Nephron (organoid): ENCODE results near the gene CNPY3.

Experiments
- H3K27ac Mint-ChIP-seq, 3 experiments: 2 replicates each; pipeline ENCODE4 v1.8.0; 2020; ENCODE audit warnings: mixed read lengths in 3 of 3, mild to moderate bottlenecking in 2 of 3, moderate library complexity in 1 of 3
- H3K27me3 Mint-ChIP-seq: 2 replicates; pipeline ENCODE4 v1.8.0; 2021; ENCODE audit warnings: low read depth, mild to moderate bottlenecking, moderate library complexity, mixed read lengths
- H3K36me3 Mint-ChIP-seq: 2 replicates; pipeline ENCODE4 v1.8.0; 2020; ENCODE audit warnings: low read depth, mixed read lengths
- H3K4me1 Mint-ChIP-seq: 2 replicates; pipeline ENCODE4 v1.8.0; 2020; ENCODE audit warnings: mixed read lengths
- H3K4me3 Mint-ChIP-seq, 3 experiments: 2 replicates each; pipeline ENCODE4 v1.8.0; 2020; ENCODE audit warnings: mild to moderate bottlenecking in 3 of 3, mixed read lengths in 3 of 3, moderate library complexity in 2 of 3
- H3K9me3 Mint-ChIP-seq: 2 replicates; pipeline ENCODE4 v1.8.0; 2020; ENCODE audit warnings: mixed read lengths
- TF ChIP-seq, protein P1 (sequence below), 3 experiments: fragments of 200-600 bp; sonication (generic); IDR thresholded peaks; one replicate each; pipeline ENCODE4 v1.5.0; 2021; ENCODE audit warnings: antibody characterized with exemption in 3 of 3; ENCODE audit not compliant: unreplicated experiment in 3 of 3

The CNPY3 gene

DNA sequence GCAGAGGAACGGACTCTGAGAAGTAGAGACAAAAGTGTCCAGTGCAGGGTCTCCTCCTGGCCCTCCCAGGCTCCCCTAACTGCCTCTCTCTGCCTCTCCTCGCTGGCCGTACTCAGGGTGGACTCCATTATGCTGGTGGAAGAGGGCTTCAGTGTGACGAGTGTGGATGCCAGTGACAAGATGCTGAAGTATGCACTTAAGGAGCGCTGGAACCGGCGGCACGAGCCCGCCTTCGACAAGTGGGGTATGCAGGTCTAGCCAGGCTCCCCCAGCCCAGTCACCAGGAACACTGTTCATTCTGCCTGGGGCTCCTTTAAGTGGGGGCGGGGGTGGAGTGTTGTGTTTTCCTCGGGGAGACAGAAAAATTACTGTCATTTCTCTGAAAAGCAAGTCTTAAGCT is 32.8 kb downstream of the CNPY3 start:
- peaks cover 26% of the 10 kb centered on the region for H3K36me3 Mint-ChIP-seq
- no peaks in the 10 kb centered on the region for H3K9me3 Mint-ChIP-seq
- no peak overlapping the region for H3K27ac Mint-ChIP-seq
- H3K4me3 Mint-ChIP-seq = peak overlapping the region in 2 of 3 experiments; percentile 42 to 64
- peaks cover 34% of the 10 kb centered on the region for H3K27me3 Mint-ChIP-seq
- TF ChIP-seq, protein P1, sequence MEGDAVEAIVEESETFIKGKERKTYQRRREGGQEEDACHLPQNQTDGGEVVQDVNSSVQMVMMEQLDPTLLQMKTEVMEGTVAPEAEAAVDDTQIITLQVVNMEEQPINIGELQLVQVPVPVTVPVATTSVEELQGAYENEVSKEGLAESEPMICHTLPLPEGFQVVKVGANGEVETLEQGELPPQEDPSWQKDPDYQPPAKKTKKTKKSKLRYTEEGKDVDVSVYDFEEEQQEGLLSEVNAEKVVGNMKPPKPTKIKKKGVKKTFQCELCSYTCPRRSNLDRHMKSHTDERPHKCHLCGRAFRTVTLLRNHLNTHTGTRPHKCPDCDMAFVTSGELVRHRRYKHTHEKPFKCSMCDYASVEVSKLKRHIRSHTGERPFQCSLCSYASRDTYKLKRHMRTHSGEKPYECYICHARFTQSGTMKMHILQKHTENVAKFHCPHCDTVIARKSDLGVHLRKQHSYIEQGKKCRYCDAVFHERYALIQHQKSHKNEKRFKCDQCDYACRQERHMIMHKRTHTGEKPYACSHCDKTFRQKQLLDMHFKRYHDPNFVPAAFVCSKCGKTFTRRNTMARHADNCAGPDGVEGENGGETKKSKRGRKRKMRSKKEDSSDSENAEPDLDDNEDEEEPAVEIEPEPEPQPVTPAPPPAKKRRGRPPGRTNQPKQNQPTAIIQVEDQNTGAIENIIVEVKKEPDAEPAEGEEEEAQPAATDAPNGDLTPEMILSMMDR (IDR thresholded peaks at IDR 0.05; ENCODE audit: unreplicated experiment in 3 of 3) = no peak
- H3K4me1 Mint-ChIP-seq = peaks cover 10% of the 10 kb centered on the region

DNA sequence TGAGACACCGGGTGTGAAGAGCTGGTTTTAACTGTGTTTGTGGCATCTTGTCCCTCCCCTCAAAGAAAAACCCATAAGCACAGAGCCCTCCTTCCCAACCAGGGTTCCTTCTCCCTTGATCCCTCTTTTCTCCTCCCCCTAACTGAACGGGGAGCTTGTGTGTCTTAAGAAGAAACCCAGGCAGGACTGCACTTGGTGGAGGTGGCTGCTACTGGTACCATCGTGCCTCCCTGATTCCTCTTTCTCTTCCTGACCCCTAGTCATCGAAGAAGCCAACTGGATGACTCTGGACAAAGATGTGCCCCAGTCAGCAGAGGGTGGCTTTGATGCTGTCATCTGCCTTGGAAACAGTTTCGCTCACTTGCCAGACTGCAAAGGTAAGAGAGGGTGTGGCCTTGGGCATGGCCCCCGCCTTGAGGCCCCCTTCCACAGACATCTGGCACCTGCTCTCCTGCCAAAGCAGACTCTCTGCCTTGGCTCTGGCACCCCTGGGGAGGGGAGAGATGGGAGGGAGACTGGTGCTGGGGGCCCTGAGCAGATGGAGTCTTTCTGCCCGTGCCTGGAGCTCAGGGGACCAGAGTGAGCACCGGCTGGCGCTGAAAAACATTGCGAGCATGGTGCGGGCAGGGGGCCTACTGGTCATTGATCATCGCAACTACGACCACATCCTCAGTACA is 33.4 kb downstream of the CNPY3 start:
- TF ChIP-seq, protein P1 (IDR thresholded peaks at IDR 0.05; ENCODE audit: unreplicated experiment in 3 of 3) = no peak
- no peaks in the 10 kb centered on the region for H3K9me3 Mint-ChIP-seq
- peaks cover 26% of the 10 kb centered on the region for H3K36me3 Mint-ChIP-seq
- H3K27ac Mint-ChIP-seq = no peak overlapping the region
- peaks cover 34% of the 10 kb centered on the region for H3K27me3 Mint-ChIP-seq
- H3K4me1 Mint-ChIP-seq = peaks cover 10% of the 10 kb centered on the region
- peak overlapping the region; percentile 38 to 64 (median 42) for H3K4me3 Mint-ChIP-seq

DNA sequence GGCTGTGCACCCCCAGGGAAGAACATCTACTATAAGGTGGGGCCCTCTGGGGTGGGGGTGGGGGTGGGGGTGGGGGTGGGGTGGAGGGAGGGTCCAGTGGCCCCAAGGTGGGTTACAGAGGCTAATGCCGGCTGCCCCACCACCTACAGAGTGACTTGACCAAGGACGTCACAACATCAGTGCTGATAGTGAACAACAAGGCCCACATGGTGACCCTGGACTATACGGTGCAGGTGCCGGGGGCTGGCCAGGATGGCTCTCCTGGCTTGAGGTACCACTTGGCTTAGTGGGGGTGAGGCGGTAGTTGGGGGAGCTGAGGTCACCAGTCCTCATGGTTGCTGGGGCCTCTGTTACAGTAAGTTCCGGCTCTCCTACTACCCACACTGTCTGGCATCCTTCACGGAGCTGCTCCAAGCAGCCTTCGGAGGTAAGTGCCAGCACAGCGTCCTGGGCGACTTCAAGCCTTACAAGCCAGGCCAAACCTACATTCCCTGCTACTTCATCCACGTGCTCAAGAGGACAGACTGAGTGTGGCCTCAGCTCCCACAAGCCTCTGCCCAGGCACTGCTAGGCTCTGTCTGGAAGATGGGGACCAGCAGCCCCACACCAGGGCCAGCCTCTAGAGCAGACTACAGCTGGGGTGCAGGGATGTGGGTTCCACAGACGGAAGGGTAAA is 34.0 kb downstream of the CNPY3 start:
- Mint-ChIP-seq H3K36me3 (peaks cover 26% of the 10 kb centered on the region), H3K27me3 (peaks cover 34% of the 10 kb centered on the region), H3K4me3 (no peak overlapping the region), H3K27ac (no peak overlapping the region), H3K9me3 (no peaks in the 10 kb centered on the region), H3K4me1 (peaks cover 10% of the 10 kb centered on the region)
- TF ChIP-seq, protein P1 (IDR thresholded peaks at IDR 0.05; ENCODE audit: unreplicated experiment in 3 of 3) = no peak

DNA sequence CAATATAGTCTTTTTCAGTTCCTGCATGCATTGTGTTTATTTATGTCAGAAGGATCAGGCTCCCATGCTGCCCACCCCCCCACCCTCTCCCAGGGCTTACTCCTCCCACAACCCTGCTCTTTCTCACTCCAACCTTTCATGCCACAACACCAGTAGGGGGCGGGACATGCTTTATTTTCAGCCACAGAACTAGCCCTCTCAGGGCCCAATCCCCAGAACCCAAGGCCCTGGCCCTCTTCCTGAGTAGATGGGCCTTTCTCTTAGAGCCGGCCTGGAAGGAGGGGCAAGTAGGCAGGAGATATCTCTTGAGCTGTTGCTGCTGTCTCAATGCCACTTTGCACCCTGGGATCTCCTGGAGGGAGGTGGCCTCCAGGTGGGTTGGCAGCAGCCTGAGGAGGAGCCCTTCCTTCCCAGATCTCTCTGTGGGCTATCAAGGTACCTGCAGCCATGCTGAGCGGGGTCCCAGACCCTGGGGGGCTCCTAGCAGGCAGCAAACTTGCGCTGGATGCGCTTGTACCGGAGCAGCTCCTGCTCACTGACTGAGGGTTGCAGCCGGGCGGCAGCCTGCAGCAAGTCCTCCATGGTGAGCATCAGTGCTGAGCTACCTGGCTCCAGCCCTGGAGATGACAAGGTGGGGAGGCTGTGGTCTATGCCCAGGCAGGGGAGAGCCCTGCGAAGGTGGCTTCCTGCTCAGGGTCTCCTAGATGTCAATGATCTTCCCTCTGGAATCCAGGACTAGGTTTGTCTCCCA is 34.8 kb downstream of the CNPY3 start:
- Mint-ChIP-seq H3K4me1 (peaks cover 10% of the 10 kb centered on the region), H3K27me3 (peaks cover 34% of the 10 kb centered on the region), H3K27ac (no peak overlapping the region), H3K4me3 (no peak overlapping the region), H3K9me3 (no peaks in the 10 kb centered on the region), H3K36me3 (peaks cover 26% of the 10 kb centered on the region)
- TF ChIP-seq, protein P1 (IDR thresholded peaks at IDR 0.05; ENCODE audit: unreplicated experiment in 3 of 3) = no peak

DNA sequence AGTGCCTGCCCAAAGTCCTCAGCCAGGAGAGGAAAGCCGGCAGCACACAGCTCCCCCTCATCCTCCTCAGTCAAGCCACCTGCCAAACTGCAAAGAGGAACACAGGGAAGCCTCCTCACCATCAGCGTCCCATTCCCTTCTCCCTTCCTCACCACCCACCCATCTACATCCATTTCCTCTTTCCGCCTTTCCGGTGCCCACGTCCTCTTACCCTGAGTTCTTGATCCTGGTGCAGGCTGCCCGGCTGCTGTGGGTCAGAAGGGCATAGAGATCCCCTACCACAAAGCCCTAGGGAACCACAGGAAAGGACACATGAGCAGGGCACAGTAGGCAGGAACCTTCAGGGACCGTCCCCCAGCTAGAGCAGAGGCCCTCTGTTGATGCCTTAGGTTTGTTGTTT is 37.3 kb downstream of the CNPY3 start:
- TF ChIP-seq, protein P1 (IDR thresholded peaks at IDR 0.05; ENCODE audit: unreplicated experiment in 3 of 3) = no peak
- Mint-ChIP-seq H3K4me1 (no peaks in the 10 kb centered on the region), H3K27ac (no peak overlapping the region), H3K36me3 (peaks cover 26% of the 10 kb centered on the region), H3K27me3 (peaks cover 10% of the 10 kb centered on the region), H3K4me3 (no peak overlapping the region), H3K9me3 (no peaks in the 10 kb centered on the region)
